Airway epithelial cell (primary cell): ENCODE data around the gene PRXL2B. TPM values are rescaled to one million over a fixed set of nuclear protein-coding genes. Genes with fewer than 3 reads are reported as not detected.

Experiments used
- total RNA-seq: library from RNA; depleted of rRNA; stranded (reverse); fragments of >200 nt; gene quantifications from 2 replicates; pipeline ENCODE4 v1.2.3, GENCODE V29; 2015

The PRXL2B gene
- 18.0 and 30.4 TPM in 2 replicates for total RNA-seq

GRCh38 chr1:2586154-2587070 is at the start of gene PRXL2B:
TSS of gene PRXL2B (plus strand) at chr1:2586777. CDS start at chr1:2586886, 109 bp downstream.

GRCh38 chr1:2556277-2556677 is 30.3 kb upstream of the PRXL2B start, which contains the start of gene TNFRSF14:
TSS of gene TNFRSF14 (plus strand) at chr1:2556371. CDS start at chr1:2556665, 294 bp downstream.

GRCh38 chr1:2632561-2633361 is 46.2 kb downstream of the PRXL2B start, which contains the start of gene MMEL1:
TSS of gene MMEL1 (minus strand) at chr1:2633016. CDS start at chr1:2629484, 3,532 bp downstream.

Other genes with a start within 250 kb of the PRXL2B start
- 3.5 and 5.9 TPM in 2 replicates for gene MORN1, start 195.2 kb upstream of the PRXL2B start, total RNA-seq
- 87.1 and 146 TPM in 2 replicates for gene RER1, start 194.9 kb upstream of the PRXL2B start, total RNA-seq
- 34.0 and 37.0 TPM in 2 replicates for gene PEX10, start 174.2 kb upstream of the PRXL2B start, total RNA-seq
- gene PLCH2, start 110.5 kb upstream of the PRXL2B start, total RNA-seq: 79.0 and 100 TPM in 2 replicates
- 31.5 and 43.4 TPM in 2 replicates for gene PANK4, start 60.2 kb upstream of the PRXL2B start, total RNA-seq
- gene HES5, start 56.5 kb upstream of the PRXL2B start, total RNA-seq: 17.2 and 17.8 TPM in 2 replicates
- 3.3 and 5.1 TPM in 2 replicates for gene TNFRSF14, start 30.4 kb upstream of the PRXL2B start, total RNA-seq
- not detected in 2 replicates for gene MMEL1, start 46.2 kb downstream of the PRXL2B start, total RNA-seq
- 0.14 and 0.21 TPM in 2 replicates for gene TTC34, start 214.9 kb downstream of the PRXL2B start, total RNA-seq